ENCODE results near the gene PLXNA1.

GRCh38 chr3:127000761-127001160 lies 17.8 kb downstream of the PLXNA1 start:
- no peak for TF ChIP-seq ZZZ3 (IDR thresholded peaks at IDR 0.05; ENCODE audit: control insufficient read depth, insufficient read length, low read depth)
- TF ChIP-seq, protein P1, sequence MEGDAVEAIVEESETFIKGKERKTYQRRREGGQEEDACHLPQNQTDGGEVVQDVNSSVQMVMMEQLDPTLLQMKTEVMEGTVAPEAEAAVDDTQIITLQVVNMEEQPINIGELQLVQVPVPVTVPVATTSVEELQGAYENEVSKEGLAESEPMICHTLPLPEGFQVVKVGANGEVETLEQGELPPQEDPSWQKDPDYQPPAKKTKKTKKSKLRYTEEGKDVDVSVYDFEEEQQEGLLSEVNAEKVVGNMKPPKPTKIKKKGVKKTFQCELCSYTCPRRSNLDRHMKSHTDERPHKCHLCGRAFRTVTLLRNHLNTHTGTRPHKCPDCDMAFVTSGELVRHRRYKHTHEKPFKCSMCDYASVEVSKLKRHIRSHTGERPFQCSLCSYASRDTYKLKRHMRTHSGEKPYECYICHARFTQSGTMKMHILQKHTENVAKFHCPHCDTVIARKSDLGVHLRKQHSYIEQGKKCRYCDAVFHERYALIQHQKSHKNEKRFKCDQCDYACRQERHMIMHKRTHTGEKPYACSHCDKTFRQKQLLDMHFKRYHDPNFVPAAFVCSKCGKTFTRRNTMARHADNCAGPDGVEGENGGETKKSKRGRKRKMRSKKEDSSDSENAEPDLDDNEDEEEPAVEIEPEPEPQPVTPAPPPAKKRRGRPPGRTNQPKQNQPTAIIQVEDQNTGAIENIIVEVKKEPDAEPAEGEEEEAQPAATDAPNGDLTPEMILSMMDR (IDR thresholded peaks at IDR 0.05 in 2 of 3, conservative IDR thresholded peaks at IDR 0.05 in 1 of 3; ENCODE audit: control insufficient read depth in 2 of 3, extremely low read depth in 1 of 3, insufficient read depth in 1 of 3, low read depth in 3 of 3, low read length in 3 of 3): no peak
- no peak for TF ChIP-seq ZNF24 (IDR thresholded peaks at IDR 0.05)
- TF ChIP-seq IRF5 (IDR thresholded peaks at IDR 0.05; ENCODE audit: borderline replicate concordance): no peak
- no peak for TF ChIP-seq EGR1 (IDR thresholded peaks at IDR 0.05; ENCODE audit: borderline replicate concordance in 1 of 2, low read depth in 2 of 2, low read length in 2 of 2)
- TF ChIP-seq, protein P2, sequence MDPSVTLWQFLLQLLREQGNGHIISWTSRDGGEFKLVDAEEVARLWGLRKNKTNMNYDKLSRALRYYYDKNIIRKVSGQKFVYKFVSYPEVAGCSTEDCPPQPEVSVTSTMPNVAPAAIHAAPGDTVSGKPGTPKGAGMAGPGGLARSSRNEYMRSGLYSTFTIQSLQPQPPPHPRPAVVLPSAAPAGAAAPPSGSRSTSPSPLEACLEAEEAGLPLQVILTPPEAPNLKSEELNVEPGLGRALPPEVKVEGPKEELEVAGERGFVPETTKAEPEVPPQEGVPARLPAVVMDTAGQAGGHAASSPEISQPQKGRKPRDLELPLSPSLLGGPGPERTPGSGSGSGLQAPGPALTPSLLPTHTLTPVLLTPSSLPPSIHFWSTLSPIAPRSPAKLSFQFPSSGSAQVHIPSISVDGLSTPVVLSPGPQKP (IDR thresholded peaks at IDR 0.05; ENCODE audit: low read depth, low read length): no peak
- TF ChIP-seq ATF2 (IDR thresholded peaks at IDR 0.05; ENCODE audit: low read length): no peak
- TF ChIP-seq TBL1XR1 (IDR thresholded peaks at IDR 0.05; ENCODE audit: low read depth, low read length): no peak
- no peak for TF ChIP-seq RCOR1 (conservative IDR thresholded peaks at IDR 0.05; ENCODE audit: low read depth, low read length)
